OCI-M2 (cell line): ENCODE data around the gene CDS2.

Source experiments
- DNase-seq: peaks from one replicate; lab custom pipeline; 2025; ENCODE audit not compliant: unreplicated experiment; lab: John Stamatoyannopoulos, UW

The CDS2 gene

GRCh38 chr20:5153152-5153467 is 26.3 kb downstream of the CDS2 start:
- DNase-seq: no peak

GRCh38 chr20:5153612-5154542 is 27.1 kb downstream of the CDS2 start:
- DNase-seq: no peak

DNA sequence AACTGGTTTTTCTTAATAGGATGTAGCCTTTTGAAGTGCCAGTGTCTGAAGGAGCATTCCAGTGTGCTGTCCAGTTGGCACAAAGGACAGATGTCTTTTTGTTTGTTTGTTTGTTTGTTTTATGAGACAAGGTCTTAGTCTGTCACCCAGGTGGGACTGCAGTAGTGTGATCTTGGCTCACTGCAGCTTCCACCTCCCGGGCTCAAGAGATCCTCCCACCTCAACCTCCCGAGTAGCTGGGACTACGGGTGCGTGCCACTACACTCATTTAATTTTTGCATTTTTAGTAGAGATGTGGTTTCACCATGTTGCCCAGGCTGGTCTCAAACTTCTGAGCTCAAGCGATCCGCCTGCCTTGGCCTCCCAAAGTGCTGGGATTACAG is 27.7 kb downstream of the CDS2 start:
- DNase-seq: no peak

GRCh38 chr20:5155404-5155803 is 28.6 kb downstream of the CDS2 start:
- DNase-seq: no peak

DNA sequence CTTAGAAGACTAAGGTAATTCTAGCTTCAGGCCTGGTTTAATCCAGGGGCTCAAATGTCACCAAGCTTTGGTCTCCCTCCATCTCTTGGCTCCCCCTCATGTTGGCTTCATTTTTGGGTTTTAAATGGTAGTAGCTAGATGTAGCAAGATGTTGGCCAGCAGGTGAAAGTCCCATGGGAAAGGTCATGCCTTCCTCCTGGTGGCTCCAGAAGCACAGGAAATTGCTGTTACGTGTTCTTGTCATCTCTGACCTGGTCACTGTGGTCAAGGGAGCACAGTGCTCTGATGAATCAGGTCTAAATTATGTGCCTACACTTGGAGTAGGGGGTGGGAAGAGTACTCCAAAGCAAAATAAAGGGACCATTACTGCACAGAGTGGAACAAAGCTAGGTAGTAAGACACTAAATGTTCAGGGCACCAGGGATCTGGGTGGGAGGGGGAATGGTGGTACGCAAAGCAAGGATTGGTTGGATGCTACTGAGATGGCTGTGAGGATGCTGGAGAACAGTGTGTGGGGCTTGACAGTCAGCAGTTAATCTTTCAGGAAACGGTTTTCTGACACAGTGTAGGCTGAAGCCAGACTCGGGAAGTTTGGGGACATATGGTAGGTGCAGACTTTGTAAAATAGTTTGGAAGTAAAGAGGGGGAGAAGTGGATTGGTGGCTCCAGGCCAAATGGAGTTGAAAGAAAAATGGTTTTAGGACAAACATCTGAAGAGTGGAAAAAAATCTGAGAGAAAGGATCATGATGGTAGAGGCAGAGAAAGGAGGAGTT is 30.1 kb downstream of the CDS2 start:
- no peak for DNase-seq

DNA sequence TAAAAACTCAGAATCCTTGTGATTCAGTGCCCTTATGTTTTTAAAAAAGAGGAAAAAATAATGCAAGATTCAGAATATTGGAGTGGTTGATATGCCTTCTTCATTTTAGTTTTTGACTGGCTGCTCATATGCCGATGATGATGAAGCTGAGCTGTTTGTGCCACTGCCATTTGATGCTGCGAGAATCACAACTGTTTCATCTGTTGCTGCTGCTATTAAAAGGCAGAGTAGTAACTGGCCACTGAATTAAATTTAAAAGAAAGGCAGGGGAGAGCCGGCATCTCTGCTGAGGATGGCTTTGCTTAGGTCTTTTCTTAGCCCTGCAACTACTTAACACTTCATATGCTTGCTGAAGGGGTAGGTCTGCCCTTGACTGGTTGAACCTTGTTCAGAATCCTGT is 33.1 kb downstream of the CDS2 start:
- no peak for DNase-seq

DNA sequence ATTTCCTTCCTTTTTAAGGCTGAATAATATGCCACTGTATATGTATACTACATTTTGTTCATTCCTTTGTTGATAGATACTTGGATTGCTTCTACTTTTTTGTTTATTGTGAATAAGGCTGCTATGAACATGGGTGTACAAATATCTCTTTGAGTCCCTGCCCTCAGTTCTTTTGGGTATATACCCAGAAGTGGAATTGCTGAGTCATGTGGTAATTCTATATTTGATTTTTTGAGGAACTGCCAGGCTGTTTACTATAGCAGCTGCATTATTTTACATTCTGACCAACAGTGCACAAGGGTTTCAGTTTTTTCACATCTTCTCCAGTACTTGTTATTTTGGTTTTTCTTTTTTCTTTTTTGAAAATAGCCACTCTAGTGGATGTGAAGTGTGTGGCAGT is 34.1 kb downstream of the CDS2 start:
- no peak for DNase-seq

GRCh38 chr20:5161536-5162164 is 34.8 kb downstream of the CDS2 start:
- no peak for DNase-seq

GRCh38 chr20:5164645-5165625 is 38.1 kb downstream of the CDS2 start:
- DNase-seq: no peak

GRCh38 chr20:5168651-5169396 is 42.0 kb downstream of the CDS2 start:
- DNase-seq: no peak

DNA sequence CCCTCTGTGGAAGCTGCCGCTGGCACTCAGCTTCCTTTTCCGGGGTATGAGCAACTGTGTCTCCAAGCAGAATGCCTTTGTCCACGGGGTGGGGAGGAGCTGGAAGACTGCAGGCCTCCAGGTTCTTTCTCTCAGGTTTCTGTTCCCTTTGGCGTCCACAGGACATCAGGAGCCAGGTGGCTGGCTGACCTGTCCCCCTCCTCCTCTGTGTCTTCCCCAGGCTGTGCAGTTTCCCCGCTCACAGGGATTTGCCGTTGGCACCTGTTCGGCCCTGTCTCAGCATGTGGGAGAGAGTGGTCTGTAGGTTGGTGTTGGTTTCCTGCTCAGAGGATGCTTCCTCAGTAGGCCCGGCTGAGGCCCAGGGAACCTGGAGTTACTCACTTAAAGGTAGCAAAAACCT is 43.5 kb downstream of the CDS2 start:
- DNase-seq: no peak

GRCh38 chr20:5171064-5171789 is 44.4 kb downstream of the CDS2 start:
- no peak for DNase-seq

DNA sequence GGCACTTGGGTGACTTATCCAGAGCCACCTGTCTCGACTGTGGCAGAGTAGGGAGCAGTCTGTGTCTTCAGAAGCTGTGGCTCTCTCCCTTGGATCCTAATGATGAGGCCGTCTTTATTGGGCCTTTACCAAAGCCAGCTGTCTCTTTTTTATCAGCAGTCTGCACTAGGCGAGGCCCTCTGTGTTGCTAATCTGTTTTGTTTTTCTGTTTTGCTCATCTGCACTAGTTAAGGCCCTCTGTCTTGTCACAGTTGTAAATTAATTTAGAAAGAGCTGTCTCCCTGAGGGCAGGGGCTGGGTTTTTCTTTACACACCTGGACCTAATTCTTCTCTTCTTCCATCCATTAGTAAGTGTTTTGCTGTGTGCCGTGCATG is 45.0 kb downstream of the CDS2 start:
- DNase-seq: peak; percentile 36

DNA sequence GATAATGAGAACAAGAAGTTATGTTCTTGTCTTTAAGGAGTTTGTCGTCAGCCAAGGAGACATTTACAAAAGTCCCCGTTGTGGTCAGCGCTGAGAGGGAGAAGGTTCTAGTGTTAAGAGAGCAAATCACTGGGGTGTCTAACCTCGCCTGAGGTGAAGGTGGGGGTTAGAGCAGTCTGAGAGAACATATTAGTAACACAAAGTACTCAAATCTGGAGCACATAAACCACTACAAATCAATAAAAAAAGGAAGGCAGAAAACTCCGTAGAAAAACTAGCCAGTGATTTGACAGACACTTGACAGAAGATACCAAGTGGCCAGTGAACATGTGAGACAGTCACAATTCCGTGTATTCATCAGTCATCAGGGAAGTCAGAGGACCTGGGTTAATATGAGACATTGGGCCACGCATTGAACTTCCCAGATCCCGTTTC is 45.4 kb downstream of the CDS2 start:
- DNase-seq: no peak

DNA sequence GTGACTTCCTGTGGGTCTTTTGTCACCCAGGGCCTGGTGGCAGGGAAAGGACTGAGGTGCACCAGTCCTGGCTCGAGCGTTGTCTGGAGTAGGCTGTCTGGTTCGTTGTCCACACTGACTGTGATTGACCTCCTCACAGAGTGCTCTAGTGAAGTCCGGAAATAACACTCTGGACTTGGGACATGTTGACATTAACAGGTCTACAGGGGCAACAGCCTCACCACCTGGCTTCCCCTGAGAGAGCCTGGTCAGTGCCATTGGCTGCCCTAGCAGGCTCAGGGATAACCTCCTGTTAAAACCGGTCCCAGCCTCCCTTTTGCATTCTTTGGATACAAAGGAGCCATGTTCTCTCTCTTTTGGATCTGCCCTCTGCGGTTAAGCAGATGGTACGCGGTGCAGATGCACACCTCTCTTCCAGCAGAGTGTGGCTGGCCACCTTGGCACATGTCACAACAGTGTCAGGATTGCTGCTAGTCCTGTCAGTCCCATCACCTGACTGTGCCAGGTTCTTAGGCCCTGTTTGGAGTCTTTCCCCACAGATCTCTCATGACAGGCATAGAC is 46.2 kb downstream of the CDS2 start:
- no peak for DNase-seq

DNA sequence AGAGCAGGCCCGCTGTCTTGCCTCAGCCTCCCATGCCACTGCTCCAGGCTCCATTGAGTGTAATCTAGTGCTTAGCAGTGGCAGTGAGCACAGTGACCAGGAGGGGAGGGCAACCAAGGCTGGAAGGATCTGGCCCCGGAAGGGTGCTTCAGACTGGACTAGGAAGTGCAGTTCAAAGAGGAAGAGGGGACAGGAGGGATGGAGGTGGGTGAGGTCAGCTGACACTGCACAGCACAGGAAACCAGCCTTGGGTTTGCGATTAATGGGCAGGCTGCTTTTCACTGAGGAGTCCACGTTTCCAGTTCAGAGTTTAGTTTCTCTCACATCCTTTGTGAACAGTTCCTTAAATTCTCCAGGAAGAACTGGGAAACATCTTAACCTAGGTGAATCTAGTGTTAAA is 46.9 kb downstream of the CDS2 start:
- no peak for DNase-seq

DNA sequence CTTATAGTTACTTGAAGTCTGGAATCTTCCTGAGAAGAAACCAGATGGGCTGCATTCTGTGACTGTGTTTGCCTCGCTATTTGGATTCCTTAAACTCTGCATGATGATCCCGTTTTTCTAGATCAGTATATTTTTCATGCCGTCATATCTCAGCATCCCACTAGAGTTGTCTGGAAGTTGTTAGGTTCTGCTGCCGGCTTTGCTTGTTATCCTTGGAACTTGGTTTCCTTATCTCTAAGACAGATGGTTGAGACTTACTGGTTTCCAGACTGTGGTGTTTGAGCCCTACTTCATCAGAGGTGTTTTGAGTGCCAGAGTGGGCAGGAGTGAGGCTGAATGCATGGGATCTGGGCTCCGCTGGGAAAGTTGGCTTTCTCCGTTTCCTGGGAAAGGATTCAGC is 50.3 kb downstream of the CDS2 start:
- DNase-seq: no peak

DNA sequence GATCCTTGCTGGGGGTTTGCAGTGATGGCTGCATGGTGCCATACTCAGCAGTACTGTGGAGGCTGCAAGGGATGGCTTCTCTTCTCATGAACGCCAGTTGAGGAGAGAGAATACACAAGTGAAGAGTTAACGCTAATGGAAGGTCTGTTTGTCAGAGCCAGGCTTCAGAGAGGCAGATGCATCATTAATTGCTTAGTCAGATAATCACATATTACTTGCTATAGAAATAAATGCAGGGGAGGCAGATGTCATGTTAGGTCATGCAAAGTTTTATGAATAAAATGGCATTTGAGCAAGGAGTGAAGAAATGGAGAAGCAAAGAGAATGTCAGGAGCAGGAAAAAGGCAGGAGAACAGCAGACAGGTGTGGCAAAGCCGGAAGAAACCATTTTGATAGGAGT is 51.2 kb downstream of the CDS2 start:
- no peak for DNase-seq

GRCh38 chr20:5180421-5180820 is 53.6 kb downstream of the CDS2 start:
- no peak for DNase-seq
